Mucosa of gallbladder (tissue), 1 donor: ENCODE measurements around the gene BCDIN3D. TPM values are rescaled to one million over a fixed set of nuclear protein-coding genes. Genes with fewer than 3 reads are reported as not detected.

ENCODE experiments used
- DNase-seq: peaks from one replicate; pipeline ENCODE4 v3.0.0-alpha.2; 2020; ENCODE audit warnings: low spot score
- total RNA-seq: library from RNA; stranded (reverse); gene quantifications from one replicate; pipeline ENCODE4 v1.2.1, GENCODE V29; 2021
- donor health status: DM: no; HTN: no; CAD: no.

The BCDIN3D gene
- total RNA-seq, 1 donor from 2014 or later, result 6.0 TPM

DNA sequence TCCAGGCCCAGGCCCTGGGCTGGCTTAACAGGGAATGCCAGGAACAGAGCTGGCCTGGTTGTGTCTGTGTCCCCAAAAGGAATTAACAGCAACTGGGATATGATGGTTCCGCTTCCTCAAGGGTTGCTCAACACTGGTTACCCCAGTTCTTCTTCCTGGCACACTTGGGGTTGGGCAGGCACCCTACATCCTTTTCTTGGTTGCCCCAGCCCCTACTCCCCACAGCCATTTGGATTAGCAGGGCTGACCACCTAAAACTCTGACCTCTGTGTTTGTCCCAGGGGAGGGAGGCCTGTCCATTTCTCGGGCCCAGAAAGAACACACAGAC is 45.5 kb downstream of the BCDIN3D start:
- DNase-seq, result no peak

DNA sequence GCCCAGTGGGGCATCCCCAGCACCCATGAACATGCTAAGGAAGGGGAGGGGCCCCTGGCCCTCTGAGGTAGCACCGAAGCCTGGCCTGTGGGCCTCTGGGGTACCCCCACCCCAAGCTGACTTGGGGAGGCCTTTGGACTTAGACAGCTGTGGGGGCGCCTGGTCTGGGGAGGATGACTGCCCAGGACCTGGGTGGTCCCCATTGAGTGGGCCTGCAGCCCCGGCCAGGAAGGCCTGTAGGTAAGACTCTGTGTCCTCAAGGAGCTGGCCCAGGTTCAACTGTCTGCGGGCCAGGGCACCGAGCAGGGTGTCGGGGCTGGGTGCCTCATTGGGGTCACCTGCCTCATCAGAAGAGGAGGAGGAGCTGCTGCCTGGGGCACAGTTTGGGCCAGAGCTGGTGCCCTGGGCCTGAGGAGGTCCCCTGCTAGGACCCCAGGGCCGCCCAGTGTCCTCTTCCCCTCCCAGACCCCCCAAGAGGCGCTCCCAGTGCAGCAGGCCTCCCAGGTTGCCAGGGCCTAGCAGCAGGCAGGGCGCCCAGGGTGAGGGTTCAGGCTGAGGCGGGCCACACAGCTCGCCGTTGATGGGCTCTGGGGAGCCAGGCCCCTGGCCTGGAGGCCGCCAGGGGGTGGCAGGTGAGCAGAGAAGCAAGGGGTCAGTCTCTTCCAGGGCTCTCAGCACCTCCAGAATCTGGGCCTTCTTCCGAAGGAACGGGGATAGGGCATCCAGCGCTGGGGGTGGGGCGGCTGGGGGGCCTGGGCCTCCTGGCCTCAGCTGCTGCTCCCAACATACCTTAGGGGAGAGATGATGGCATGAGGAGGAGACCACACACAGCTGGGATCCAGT is 46.1 kb downstream of the BCDIN3D start:
- DNase-seq, result no peak

DNA sequence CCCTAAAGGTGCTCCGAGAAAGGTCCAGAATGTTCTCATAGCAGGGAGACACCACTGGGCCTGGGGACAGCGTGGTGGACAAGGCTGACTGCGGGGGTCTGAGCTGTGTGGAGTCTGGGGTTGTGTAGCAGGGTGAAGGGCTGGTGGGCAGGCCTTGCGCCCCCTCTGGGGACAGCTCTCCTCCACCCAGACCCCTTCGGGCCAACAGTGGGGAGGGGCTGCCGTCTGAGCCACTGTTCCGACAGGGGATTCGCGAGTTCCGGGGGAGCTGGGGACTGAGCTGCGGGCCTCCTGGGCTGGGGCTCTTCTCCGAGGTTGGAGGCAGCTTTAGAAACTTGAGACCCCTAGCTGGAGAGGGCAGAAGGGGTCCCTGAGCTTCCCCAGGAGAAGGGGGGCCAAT is 46.8 kb downstream of the BCDIN3D start:
- no peak for DNase-seq

DNA sequence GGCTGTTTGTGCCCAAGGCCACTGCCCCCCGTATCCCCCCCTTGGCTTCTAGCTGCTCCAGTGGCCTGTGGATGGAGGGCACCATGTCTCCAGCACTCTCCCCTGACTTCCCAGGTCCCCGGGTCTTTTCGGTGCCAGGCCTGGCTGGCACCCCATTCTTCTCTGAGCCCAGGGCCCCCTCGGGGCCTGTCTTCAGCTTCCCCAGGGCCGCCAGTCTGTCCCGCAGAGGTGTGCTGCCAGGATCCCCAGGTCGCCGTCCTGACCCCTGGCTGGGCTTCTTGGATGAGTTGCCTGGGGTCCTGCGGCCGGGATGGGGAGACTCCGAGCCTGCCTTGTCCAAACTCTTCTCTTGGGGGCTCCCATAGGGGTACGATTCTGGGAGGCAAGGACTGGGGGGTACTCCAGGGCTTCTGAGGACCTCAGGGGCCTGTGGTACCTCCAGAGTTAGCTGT is 47.2 kb downstream of the BCDIN3D start:
- no peak for DNase-seq

DNA sequence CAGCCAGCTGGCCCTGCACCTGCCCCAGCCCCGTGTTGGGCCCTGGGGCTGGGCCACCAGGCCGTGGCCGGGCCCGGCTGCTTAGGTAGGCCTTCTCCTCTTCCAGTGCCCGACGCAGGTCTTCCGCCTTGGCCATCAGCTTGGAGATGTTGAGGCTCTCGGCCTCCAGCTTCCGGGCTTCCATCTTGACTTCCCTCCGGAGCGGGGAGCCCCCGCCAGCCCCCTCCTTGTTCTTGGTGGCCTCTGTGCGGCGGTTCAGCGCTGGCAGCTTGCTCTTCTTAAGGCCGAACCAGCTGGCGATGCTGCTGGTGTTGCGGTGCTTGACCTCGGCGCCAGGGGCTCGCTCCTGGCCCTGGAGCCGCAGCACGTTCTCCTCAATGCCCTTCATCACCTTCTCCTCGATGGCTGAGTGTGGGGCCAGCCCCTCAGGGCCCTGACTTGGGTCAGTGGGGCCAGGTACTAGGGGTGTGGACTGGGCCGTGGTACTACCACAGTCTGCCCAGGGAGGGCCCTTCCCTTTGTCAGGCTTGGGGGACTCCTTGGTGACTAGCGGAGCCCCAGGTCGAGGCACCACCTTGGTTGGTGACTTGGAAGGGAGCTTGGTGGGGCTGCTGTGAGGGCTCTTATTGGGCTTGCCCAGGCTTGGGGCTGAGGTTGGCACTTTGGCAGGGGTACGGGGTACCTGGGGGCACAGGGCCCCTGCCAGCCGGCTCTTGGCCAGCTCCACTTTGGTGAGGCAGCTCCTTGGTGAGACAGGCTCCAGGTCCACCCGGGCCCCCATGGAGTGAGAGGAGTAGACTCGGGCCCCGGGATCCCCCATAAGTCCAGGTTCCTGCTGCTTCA is 47.9 kb downstream of the BCDIN3D start:
- DNase-seq, result no peak

DNA sequence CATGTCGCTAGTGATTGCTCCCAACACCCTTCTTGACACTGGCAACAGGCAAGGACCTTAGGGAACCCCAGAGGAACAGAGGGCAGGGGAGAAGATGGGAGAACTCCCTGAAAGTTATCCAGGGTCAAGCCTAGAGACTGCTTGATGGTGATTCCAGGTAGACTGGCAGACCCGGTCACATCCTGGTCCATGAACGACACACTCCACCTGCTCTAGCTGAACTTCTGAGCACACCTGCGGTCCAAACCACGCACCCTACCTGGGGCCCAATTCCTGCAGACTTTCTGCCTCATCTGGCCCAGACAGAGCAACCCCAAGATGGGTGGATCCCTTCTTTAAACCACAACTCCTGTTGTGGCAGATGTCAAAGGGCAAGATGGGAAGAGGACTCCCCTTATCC is 48.9 kb downstream of the BCDIN3D start:
- no peak for DNase-seq

DNA sequence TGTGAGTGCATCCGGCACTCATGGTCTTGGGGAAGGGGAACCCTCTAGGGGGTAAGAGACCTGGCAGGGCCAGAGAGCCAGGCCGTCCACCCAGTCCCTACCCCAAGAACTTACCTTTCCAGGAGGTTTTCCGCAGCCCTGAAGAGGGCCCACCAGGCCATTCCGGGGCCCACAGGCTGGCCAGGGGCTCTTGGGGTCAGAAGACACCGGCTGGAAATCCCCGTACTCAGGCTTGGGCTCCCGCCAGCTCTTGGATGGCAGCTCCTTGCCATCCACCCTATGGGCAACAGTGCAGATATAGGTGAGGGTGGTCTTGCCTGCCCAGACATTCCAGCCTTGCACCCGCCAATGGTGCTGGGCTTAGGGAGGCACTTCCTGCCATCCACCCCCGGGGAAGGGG is 49.3 kb downstream of the BCDIN3D start:
- DNase-seq, result no peak

DNA sequence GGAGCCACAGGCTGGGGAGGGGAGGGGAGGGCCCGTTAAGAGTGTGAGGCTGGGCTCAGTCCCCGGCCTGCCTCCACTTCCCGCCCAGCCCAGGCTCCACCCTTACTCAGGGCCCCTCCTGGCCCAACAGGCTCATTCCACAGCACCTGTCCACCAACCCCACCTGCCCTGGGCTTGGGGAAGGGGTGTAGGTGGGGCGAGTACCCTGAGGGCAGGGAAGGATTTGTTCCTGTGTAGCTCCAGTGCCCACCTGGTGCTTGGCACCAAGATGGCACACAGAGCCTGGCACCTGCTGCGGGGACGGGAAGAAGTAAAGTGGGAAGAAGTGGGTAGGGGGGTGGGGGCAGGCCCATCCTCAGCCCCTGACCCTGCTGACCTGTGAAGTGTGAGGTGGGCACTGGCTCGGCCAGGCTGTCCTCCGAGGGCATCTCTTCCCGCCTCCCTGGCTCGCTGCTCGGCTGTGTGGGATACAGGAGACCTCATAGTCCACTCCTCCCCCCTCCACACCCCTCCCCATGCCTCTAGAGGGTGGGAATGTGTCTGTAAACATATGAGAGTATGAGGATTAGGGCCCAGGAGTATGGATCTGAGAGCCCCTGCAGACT is 49.8 kb downstream of the BCDIN3D start:
- DNase-seq, result no peak

DNA sequence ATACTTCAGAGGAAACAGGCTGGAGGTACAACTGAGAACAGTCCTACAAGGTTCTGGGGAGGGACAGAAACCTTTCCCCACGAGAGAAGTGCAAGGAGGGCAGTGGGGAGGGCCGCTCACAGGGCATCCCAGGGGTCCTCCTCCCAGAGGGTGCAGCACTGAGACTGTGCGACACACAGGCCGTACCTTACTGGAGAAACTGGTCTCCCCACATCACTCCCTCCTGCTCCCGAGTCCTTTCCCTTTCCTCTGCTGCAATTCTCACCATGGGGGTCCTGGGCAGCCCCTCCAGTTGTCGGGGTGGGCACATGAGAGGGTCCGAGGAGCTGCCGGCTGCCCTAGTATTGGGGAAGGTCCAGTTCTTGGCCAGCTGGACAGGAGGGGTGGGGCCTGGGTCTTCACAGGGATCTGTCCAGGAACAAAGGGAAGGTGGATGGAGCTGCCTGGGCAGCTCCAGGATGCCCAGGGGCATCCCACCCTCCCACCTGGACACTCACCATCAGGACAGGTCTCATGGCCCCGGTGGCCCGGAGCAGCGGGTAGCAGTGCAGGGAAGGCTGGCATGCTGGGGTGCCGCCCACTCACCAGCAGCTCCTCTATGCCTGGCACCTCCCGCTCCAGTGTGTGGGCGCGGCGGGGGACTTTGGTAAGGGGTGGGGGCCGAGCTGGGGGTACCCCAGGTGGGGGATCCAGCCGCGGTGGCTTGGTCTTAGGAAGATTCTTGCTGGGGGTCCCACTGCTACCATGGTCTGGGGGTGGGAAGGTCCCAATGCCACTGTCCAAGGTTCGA is 50.5 kb downstream of the BCDIN3D start:
- no peak for DNase-seq

DNA sequence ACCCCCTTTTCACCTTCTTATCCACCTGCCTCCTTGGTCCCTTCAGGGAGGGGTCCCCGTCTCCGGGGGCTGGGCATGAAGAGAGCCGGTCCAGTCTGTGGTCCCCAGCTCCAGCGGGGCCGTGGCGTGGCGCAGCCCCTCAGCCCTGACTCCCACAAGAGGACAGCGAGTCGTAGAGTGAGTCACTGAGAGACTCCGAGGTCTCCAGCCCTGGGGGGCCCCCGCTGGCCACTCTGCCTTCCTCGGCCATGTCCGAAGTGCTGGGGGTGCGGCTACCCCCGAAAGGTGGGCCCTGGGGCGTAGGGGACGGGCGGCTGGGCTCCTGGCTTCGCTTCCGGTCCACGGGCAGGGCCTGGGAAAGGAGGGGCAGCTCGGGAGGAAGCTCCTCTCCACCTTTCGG is 51.2 kb downstream of the BCDIN3D start:
- no peak for DNase-seq

DNA sequence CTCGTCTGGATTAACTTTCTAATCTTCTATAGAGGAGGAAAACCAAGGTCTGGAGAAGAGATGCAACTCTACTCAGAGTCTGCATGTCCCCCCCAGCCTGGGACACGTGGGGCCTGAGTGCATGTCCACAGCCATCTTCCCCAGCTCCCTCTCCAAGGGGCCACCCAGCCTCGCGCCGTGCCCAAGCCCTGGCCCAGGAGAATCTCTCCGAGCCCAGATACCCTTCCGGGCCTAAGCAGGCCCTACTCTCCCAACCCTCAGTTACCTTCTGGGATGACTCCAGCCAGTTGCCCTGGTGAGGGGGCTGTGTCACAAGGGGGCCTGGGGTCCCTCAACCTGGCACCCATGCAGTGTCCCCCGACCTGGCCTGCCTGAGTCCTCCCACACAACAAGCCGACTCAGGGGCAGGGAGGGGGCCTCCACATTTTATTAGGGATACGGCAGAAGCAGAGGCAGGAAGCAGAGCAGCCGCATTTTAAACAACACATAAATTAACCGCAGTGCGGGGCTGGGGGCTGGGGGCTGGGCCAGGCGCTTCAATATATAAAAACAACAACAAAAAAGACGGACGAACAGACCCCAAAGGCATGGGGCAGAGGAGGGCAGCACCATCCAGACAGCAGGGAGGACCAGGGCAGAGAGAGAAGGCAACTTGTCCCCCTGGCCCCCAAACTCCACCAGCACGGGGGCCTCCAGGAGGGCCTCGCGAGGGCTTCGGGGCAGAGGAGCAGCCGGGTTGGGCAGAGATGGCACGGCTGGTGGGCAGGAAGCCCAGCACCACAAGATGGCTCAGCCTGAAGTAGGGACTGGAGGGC is 52.0 kb downstream of the BCDIN3D start:
- DNase-seq, result no peak

DNA sequence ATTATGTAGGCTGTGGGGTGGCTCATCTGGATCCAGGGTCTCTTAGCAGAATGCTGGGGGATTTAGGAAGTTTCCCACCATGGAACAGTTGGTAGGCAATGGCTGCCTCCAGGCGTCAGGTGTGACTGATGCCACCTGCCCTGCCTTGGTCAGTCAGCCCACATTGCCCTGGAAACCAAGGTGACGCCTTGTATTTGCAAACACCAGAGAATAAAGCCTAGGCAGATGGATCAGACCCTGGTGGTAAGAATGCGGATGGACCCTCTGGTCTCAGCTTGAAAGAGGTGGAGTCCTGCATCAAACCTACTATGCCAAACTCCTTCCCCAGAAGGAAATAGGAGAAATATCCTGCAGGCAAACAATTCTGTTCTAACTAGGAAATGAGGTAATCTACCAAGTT is 52.9 kb downstream of the BCDIN3D start:
- no peak for DNase-seq

DNA sequence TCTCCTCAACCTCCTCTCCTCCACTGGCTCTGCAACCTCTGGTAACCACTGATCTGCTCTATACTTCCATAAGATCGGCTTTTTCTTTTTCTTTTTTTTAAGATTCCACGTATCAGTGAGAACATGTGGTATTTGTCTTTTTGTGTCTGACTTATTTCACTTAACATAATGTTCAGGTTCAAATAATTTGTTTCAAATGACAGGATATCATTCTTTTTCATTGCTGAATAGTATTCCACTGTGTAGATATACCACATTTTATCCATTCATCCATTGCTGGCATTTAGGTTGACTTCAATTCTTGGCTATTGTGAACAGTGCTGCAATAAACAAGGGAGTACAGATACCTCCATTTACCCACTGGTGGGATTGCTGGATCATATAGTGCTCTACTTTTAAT is 55.2 kb downstream of the BCDIN3D start:
- DNase-seq, result no peak

Other genes starting within 250 kb of the BCDIN3D start
- 0.32 TPM for gene FAM186B, start 237.5 kb downstream of the BCDIN3D start, total RNA-seq
- 33.4 TPM for gene PRPF40B, start 219.5 kb downstream of the BCDIN3D start, total RNA-seq
- gene FMNL3, start 135.7 kb downstream of the BCDIN3D start, total RNA-seq, result 27.8 TPM
- gene TMBIM6, start 101.5 kb downstream of the BCDIN3D start, total RNA-seq, result 901 TPM
- 22.0 TPM for gene NCKAP5L, start 14.7 kb downstream of the BCDIN3D start, total RNA-seq
- 13.0 TPM for gene FAIM2, start 60.8 kb upstream of the BCDIN3D start, total RNA-seq
- gene AQP2, start 107.6 kb upstream of the BCDIN3D start, total RNA-seq, result not detected
- 1.6 TPM for gene AQP5, start 118.8 kb upstream of the BCDIN3D start, total RNA-seq
- 0.32 TPM for gene AQP6, start 129.8 kb upstream of the BCDIN3D start, total RNA-seq
- 16.6 TPM for gene RACGAP1, start 182.4 kb upstream of the BCDIN3D start, total RNA-seq
- gene ASIC1, start 214.5 kb upstream of the BCDIN3D start, total RNA-seq, result 4.1 TPM
- 49.5 TPM for gene SMARCD1, start 242.2 kb upstream of the BCDIN3D start, total RNA-seq